Loucy (cell line): ENCODE measurements around the gene MAN1C1.

Source experiments
- EZH2phosphoT487 ChIP-seq: fragments of 200-600 bp; IDR thresholded peaks from 2 replicates; pipeline ENCODE4 v1.6.1; 2018; ENCODE audit warnings: antibody characterized with exemption, mild to moderate bottlenecking, moderate library complexity, borderline replicate concordance
- TF ChIP-seq, protein P1 (sequence below): fragments of 200-600 bp; sonication (generic); conservative IDR thresholded peaks from 2 replicates; pipeline ENCODE4 v1.5.1; 2014; ENCODE audit warnings: mild to moderate bottlenecking, antibody characterized with exemption, low read length

DNA sequence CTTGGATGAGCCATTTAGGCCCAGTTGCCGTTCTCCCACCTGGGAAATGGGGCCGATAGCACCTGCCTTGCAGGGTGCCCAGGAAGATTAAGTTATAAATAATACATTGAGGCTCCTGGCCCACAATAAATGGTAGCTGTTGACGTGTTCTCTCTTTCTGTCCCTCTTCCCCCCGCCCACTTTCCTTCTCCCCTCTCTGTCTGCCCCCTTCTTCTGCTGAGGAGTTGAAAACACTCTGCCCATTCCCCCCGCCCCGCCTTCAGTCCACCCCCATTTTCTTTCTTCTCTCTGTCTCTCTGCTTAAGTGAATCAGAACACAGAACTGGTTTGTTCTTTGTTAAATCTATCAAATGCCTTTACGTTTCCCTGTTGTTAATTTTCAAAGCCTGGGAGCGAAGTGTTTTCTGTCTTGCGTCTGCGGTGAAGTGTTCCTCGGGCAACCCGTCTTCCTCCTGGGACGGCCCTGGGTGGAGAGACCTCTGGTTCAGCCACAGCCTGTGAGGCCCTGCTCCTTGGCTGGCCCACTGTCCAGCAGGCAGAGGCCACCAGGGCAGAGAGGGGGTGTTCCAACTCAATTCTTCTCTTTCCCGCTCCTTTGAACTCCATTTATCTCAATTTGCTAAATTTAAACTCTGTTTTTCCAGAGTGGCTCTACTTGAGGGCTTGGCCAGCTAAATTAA lies 154.1 kb downstream of the MAN1C1 start:
- TF ChIP-seq, protein P1, sequence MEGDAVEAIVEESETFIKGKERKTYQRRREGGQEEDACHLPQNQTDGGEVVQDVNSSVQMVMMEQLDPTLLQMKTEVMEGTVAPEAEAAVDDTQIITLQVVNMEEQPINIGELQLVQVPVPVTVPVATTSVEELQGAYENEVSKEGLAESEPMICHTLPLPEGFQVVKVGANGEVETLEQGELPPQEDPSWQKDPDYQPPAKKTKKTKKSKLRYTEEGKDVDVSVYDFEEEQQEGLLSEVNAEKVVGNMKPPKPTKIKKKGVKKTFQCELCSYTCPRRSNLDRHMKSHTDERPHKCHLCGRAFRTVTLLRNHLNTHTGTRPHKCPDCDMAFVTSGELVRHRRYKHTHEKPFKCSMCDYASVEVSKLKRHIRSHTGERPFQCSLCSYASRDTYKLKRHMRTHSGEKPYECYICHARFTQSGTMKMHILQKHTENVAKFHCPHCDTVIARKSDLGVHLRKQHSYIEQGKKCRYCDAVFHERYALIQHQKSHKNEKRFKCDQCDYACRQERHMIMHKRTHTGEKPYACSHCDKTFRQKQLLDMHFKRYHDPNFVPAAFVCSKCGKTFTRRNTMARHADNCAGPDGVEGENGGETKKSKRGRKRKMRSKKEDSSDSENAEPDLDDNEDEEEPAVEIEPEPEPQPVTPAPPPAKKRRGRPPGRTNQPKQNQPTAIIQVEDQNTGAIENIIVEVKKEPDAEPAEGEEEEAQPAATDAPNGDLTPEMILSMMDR, result no peak
- TF ChIP-seq EZH2phosphoT487, result no peak
